ENCODE data around the gene NRF1. TPM values are rescaled to one million over a fixed set of nuclear protein-coding genes. Genes with fewer than 3 reads are reported as not detected.

NRF1 gene
- polyA plus RNA-seq, 1 experiment = 13.3 TPM

DNA sequence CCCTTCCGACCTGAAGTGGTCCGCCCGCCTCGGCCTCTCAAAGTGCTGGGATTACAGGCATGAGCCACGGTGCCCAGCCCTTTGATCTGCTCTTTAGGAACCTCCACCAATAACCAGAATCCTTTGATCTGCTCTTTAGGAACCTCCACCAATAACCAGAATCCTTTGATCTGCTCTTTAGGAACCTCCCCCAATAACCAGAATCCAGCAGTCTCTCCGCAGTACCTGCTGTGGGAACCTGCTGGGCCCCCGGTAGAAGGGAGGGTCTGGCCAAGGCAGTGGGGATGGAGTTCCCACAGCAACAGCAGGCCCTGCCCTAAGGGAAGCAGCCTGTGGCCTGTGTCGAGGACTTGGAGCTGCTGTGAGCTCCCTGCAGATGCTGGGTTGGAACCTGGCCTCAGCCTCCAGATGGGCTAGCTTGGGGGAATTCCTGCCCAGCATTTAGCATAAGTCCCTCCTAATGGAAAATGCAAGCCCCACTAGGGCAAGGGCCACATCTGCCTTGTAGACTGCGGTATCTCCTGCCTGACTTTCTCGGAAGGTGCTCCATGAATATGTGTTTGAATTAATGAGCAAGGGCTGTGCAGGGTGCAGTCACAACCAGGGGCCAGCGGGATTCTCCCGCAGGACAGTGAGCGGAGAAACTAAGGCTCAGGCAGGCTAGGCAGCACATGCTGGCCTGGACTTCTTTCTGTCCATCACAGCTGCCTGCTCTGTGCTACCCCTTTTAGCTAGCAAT is 175.5 kb downstream of the NRF1 start:
- DNase-seq (ENCODE audit: low read depth) = no peak
- TF ChIP-seq, protein P1, sequence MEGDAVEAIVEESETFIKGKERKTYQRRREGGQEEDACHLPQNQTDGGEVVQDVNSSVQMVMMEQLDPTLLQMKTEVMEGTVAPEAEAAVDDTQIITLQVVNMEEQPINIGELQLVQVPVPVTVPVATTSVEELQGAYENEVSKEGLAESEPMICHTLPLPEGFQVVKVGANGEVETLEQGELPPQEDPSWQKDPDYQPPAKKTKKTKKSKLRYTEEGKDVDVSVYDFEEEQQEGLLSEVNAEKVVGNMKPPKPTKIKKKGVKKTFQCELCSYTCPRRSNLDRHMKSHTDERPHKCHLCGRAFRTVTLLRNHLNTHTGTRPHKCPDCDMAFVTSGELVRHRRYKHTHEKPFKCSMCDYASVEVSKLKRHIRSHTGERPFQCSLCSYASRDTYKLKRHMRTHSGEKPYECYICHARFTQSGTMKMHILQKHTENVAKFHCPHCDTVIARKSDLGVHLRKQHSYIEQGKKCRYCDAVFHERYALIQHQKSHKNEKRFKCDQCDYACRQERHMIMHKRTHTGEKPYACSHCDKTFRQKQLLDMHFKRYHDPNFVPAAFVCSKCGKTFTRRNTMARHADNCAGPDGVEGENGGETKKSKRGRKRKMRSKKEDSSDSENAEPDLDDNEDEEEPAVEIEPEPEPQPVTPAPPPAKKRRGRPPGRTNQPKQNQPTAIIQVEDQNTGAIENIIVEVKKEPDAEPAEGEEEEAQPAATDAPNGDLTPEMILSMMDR (IDR thresholded peaks at IDR 0.05; ENCODE audit: insufficient read depth, low read depth, low read length) = no peak
- Histone ChIP-seq H3K4me3 (ENCODE audit: low read depth, low read length) (no peak overlapping the region), H3K36me3 (ENCODE audit: control insufficient read depth, insufficient read depth, low read length) (no peaks in the 10 kb centered on the region), H3K27me3 (ENCODE audit: control insufficient read depth, insufficient read depth, low read length) (peaks cover 39% of the 10 kb centered on the region)
- POLR2A ChIA-PET = no interaction called here
- CTCF ChIA-PET = no interaction called here

DNA sequence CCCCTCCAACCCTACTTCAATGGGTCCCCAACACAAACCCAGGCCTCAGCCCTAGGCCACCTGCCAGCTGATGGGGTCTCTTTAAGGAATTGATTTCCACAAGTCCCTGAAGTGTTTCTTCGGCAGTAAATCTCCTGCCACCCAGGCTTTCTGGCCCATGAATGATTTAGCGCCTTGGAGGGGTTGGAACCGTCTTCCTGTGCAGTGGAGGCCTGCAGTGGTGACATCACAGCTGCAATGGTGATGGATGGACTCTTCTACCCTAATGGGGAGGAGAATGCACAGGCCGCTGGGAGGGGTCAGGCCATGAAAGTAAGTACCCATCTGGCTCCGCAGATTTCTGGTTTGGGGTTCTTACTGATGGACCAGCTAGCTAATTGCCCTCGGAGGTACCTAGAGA is 177.5 kb downstream of the NRF1 start:
- ChIA-PET POLR2A (no interaction called here), CTCF (interaction anchor here (1.6 kb wide), 1 partner anchor 20 kb away, joined by 3 read pairs; no protein-coding TSS in a partner anchor)
- H3K27me3 ChIP-seq (ENCODE audit: control insufficient read depth, insufficient read depth, low read length) = peaks cover 25% of the 10 kb centered on the region
- no peaks in the 10 kb centered on the region for H3K36me3 ChIP-seq (ENCODE audit: control insufficient read depth, insufficient read depth, low read length)
- DNase-seq (ENCODE audit: low read depth) = no peak
- TF ChIP-seq, protein P1 (IDR thresholded peaks at IDR 0.05; ENCODE audit: insufficient read depth, low read depth, low read length) = no peak
- no peak overlapping the region for H3K4me3 ChIP-seq (ENCODE audit: low read depth, low read length)

DNA sequence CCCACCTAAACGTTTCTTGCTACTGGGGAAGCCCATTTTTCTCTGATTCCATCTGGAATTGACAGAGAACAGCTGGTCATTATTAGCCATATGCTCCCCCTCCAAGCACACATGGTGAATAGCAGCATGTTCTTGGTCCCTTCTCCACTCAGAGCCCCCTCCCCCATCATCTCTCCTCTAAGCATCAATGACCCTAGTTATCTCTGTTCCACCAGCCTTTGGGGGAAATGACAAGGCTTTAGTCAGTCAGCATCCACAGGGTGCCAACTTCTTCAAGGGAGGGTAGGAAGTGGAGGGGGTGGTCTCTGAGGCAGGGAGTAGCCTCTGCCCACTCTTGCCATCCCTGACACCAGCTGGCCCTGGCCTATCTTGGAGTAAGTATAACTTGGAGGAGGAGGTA is 178.1 kb downstream of the NRF1 start:
- Histone ChIP-seq H3K27me3 (ENCODE audit: control insufficient read depth, insufficient read depth, low read length) (peaks cover 24% of the 10 kb centered on the region), H3K36me3 (ENCODE audit: control insufficient read depth, insufficient read depth, low read length) (no peaks in the 10 kb centered on the region), H3K4me3 (ENCODE audit: low read depth, low read length) (no peak overlapping the region)
- no peak for DNase-seq (ENCODE audit: low read depth)
- TF ChIP-seq, protein P1 (IDR thresholded peaks at IDR 0.05; ENCODE audit: insufficient read depth, low read depth, low read length) = no peak
- CTCF ChIA-PET = interaction anchor here (1.6 kb wide), 1 partner anchor 19 kb away, joined by 3 read pairs; no protein-coding TSS in a partner anchor
- POLR2A ChIA-PET = no interaction called here

DNA sequence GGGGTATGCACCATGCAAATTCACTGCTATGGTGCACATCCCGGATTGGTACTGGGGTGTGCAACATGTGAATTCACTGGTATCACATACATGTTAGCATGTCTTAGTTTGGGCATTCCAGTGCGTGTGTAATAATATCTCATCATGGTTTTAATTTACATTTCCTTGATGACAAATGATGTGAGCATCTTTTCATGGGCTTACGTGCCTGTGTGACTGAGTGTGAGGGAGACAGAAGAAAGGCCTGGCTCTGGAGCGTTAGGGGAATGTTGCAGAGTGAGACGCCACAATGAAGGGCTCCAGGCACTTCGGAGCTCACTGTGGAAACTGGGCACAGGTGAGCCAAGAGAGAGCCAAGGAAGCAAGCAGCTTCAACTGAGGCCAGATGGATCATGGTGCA is 178.6 kb downstream of the NRF1 start:
- Histone ChIP-seq H3K4me3 (ENCODE audit: low read depth, low read length) (no peak overlapping the region), H3K36me3 (ENCODE audit: control insufficient read depth, insufficient read depth, low read length) (no peaks in the 10 kb centered on the region), H3K27me3 (ENCODE audit: control insufficient read depth, insufficient read depth, low read length) (peaks cover 19% of the 10 kb centered on the region)
- ChIA-PET CTCF (no interaction called here), POLR2A (no interaction called here)
- TF ChIP-seq, protein P1 (IDR thresholded peaks at IDR 0.05; ENCODE audit: insufficient read depth, low read depth, low read length) = no peak
- no peak for DNase-seq (ENCODE audit: low read depth)

DNA sequence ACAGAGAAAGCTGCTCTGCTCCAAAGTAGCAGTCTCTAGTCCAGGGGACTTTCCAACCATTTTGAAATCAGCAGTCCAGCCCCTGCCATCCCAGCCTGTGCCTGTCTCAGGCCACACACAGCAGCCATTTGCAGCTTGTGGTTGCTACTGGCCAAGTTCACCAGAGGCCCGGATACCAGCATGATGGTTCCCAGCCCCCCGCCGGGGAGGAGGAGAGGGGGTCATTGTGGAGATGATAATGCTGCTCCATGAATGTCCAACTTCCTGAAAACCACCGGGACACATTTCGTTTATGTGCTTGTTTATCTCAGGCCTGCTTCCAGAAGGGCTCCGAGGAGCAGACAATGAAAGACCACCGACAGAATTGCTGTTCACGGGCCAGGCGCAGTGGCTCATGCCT is 181.2 kb downstream of the NRF1 start:
- TF ChIP-seq, protein P1 (IDR thresholded peaks at IDR 0.05; ENCODE audit: insufficient read depth, low read depth, low read length) = no peak
- POLR2A ChIA-PET = no interaction called here
- DNase-seq (ENCODE audit: low read depth) = no peak

More for the DNA sequence above, 181.2 kb downstream of the NRF1 start:
- H3K4me3 ChIP-seq (ENCODE audit: low read depth, low read length) = no peak overlapping the region
- H3K27me3 ChIP-seq (ENCODE audit: control insufficient read depth, insufficient read depth, low read length) = 0 out of 2 replicates have a peak, but pooled peaks cover 2% of the 10 kb centered on the region
- CTCF ChIA-PET = no interaction called here
- H3K36me3 ChIP-seq (ENCODE audit: control insufficient read depth, insufficient read depth, low read length) = no peaks in the 10 kb centered on the region
